GM23248 (cell line): ENCODE results near the gene FAF2. TPM values are rescaled to one million over a fixed set of nuclear protein-coding genes. Genes with fewer than 3 reads are reported as not detected.

Experiments
- DNase-seq: peaks from one replicate; pipeline ENCODE4 v3.0.0-alpha.2; 2015
- H2AFZ ChIP-seq: fragments of 200-600 bp; sonication (generic); 2 replicates; pipeline ENCODE4 v1.6.1; 2016; ENCODE audit warnings: antibody characterized with exemption
- H3F3A ChIP-seq: fragments of 200-600 bp; sonication (generic); 2 replicates; pipeline ENCODE4 v1.6.1; 2016; ENCODE audit warnings: mild to moderate bottlenecking, antibody characterized with exemption, mixed run types; ENCODE audit not compliant: insufficient read depth
- H3K27ac ChIP-seq: fragments of 200-600 bp; sonication (generic); 2 replicates; pipeline ENCODE4 v1.5.1; 2016; ENCODE audit warnings: mild to moderate bottlenecking
- H3K27me3 ChIP-seq: fragments of 200-600 bp; sonication (generic); replicated peaks from 2 replicates; pipeline ENCODE4 v1.6.1; 2016; ENCODE audit warnings: mild to moderate bottlenecking; ENCODE audit not compliant: insufficient read depth
- H3K36me3 ChIP-seq: fragments of 200-600 bp; sonication (generic); 2 replicates; pipeline ENCODE4 v1.6.1; 2016; ENCODE audit warnings: low read depth, mild to moderate bottlenecking
- H3K4me1 ChIP-seq: fragments of 200-600 bp; sonication (generic); 2 replicates; pipeline ENCODE4 v1.6.1; 2016; ENCODE audit warnings: mild to moderate bottlenecking; ENCODE audit not compliant: insufficient read depth
- H3K4me2 ChIP-seq: fragments of 200-600 bp; sonication (generic); one replicate; pipeline ENCODE4 v1.6.1; 2016; ENCODE audit warnings: mild to moderate bottlenecking; ENCODE audit not compliant: unreplicated experiment
- H3K4me3 ChIP-seq: fragments of 200-600 bp; sonication (generic); 2 replicates; pipeline ENCODE4 v1.5.1; 2016; ENCODE audit warnings: mild to moderate bottlenecking
- H3K79me2 ChIP-seq: fragments of 200-600 bp; sonication (generic); 2 replicates; pipeline ENCODE4 v1.6.1; 2016; ENCODE audit warnings: mild to moderate bottlenecking; ENCODE audit not compliant: insufficient read depth
- H3K9ac ChIP-seq: fragments of 200-600 bp; sonication (generic); 2 replicates; pipeline ENCODE4 v1.6.1; 2016; ENCODE audit warnings: mild to moderate bottlenecking
- H3K9me2 ChIP-seq: fragments of 200-600 bp; sonication (generic); 2 replicates; pipeline ENCODE4 v1.6.1; 2016; ENCODE audit warnings: mixed run types, mild to moderate bottlenecking, moderate library complexity; ENCODE audit not compliant: insufficient read depth
- H3K9me3 ChIP-seq: fragments of 200-600 bp; sonication (generic); one replicate; pipeline ENCODE4 v1.6.1; 2017; ENCODE audit warnings: low read depth
- H4K20me1 ChIP-seq: fragments of 200-600 bp; sonication (generic); 2 replicates; pipeline ENCODE4 v1.6.0; 2016; ENCODE audit not compliant: insufficient read depth
- EZH2 ChIP-seq: fragments of 200-600 bp; sonication (generic); IDR thresholded peaks from 2 replicates; pipeline ENCODE4 v1.6.1; 2018; ENCODE audit warnings: antibody characterized with exemption, mild to moderate bottlenecking; ENCODE audit not compliant: insufficient read depth, poor library complexity, severe bottlenecking
- EZH2phosphoT487 ChIP-seq: fragments of 200-600 bp; sonication (generic); IDR thresholded peaks from 2 replicates; pipeline ENCODE4 v1.6.1; 2018; ENCODE audit warnings: antibody characterized with exemption, moderate library complexity, mild to moderate bottlenecking, low read depth; ENCODE audit not compliant: insufficient read depth
- WGBS, 2 experiments: methylation state at CpG; one replicate each; pipeline ENCODE4 v1.1.6; 2015 to 2017; ENCODE audit warnings: low lambda C conversion rate in 2 of 2, low coverage in 1 of 2; ENCODE audit errors: missing lambda C conversion rate in 2 of 2; 5-methylcytosine and 5-hydroxymethylcytosine counted together
- in situ Hi-C: fragments of 300-500 bp; cut with MboI; formaldehyde crosslinking; loops from 2 replicates; pipeline ENCODE4 v1.15.0; 2020
- polyA plus RNA-seq: library from polyadenylated mRNA; unstranded; fragments of >200 nt; fragmentation: Nextera tagmentation; extraction: Ambion mirVana; gene quantifications from 2 replicates; pipeline ENCODE4 v1.2.1, GENCODE V29; 2016
- total RNA-seq: library from RNA; depleted of rRNA; stranded (reverse); fragments of >200 nt; shearing (Covaris generic); gene quantifications from 2 replicates; pipeline ENCODE4 v1.2.3, GENCODE V29; 2014

Gene FAF2
- total and polyA plus RNA-seq, 2 experiments from 2014 or later = 45.0 to 45.4 TPM

DNA sequence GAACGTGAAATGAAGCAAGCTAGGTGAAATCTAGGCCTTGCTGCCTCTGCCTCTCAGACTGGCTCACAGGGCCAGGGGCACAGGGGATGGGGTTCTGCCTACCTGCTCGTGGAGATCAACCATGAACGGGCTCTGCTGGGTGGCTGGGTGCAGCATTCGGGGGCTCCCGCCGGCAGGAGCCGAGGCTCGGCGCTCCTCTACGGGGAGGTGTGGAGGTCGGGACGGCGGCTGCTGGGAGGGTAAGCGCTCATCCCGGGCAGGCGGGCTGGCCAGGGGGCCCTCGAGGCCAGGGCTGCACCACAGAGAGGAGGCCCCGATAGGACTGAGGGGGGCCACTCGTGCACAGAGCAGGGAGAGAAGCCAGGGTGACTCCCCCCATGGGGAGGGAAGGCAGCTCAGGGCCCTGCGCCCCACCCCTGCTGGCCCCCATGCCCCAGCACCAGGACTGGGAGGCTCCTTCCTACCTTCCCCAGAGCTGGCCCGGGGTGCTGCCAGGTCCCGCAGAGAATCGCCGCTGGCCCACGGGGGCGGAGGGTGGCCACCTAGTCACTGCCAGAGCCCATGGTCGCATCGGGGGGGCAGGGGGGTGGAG, 83.8 kb downstream of the FAF2 start:
- Histone ChIP-seq H4K20me1 (no peaks in the 10 kb centered on the region), H3K4me3 (no peak overlapping the region), H3K9me3 (no peaks in the 10 kb centered on the region), H3K9ac (no peak overlapping the region), H3F3A (peaks cover 3% of the 10 kb centered on the region; the same call in 1 of the 2 replicates), H3K27me3 (no peaks in the 10 kb centered on the region), H3K9me2 (no peaks in the 10 kb centered on the region), H3K4me1 (peaks cover 4% of the 10 kb centered on the region; the same call in 1 of the 2 replicates), H2AFZ (no peak overlapping the region), H3K36me3 (no peaks in the 10 kb centered on the region), H3K79me2 (peaks cover 38% of the 10 kb centered on the region), H3K4me2 (no peak overlapping the region), H3K27ac (no peak overlapping the region)
- WGBS, 2 experiments = 87% methylated on average over 15 to 28 of the region's 28 CpGs
- in situ Hi-C loops = no loop called here
- DNase-seq = no peak
- no peak for TF ChIP-seq EZH2phosphoT487
- TF ChIP-seq EZH2 = no peak

DNA sequence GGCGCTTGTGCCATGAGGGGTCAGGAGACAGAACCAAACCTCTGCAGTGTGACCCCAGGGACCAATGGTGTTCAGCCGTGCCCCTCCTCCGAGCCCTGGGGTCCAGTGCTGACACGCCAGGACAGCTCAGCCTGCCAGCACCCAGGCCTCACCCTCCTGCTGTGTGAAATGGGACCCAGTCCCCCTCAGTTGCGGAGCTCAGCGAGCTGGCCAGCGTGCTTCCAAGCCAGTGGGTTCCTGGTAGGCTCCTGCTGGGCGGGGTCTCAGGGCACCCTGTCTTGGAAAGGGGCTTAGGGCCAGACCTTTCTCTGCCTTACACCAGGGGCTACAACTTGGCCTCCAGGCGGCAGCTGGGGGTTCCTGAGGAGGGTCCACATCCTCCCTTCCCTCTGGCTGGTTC, 84.6 kb downstream of the FAF2 start:
- Histone ChIP-seq H3K4me3 (no peak overlapping the region), H3K4me1 (peaks cover 4% of the 10 kb centered on the region; the same call in 1 of the 2 replicates), H3K27me3 (no peaks in the 10 kb centered on the region), H2AFZ (no peak overlapping the region), H3K27ac (no peak overlapping the region), H4K20me1 (no peaks in the 10 kb centered on the region), H3K9me2 (no peaks in the 10 kb centered on the region), H3K4me2 (no peak overlapping the region), H3K9me3 (no peaks in the 10 kb centered on the region), H3F3A (peaks cover 3% of the 10 kb centered on the region; the same call in 1 of the 2 replicates), H3K79me2 (peaks cover 38% of the 10 kb centered on the region), H3K36me3 (no peaks in the 10 kb centered on the region), H3K9ac (no peak overlapping the region)
- TF ChIP-seq EZH2 (no peak), EZH2phosphoT487 (no peak)
- in situ Hi-C loops = no loop called here
- no peak for DNase-seq
- 91 to 95% methylated on average over 8 of the region's 9 CpGs for WGBS, 2 experiments

DNA sequence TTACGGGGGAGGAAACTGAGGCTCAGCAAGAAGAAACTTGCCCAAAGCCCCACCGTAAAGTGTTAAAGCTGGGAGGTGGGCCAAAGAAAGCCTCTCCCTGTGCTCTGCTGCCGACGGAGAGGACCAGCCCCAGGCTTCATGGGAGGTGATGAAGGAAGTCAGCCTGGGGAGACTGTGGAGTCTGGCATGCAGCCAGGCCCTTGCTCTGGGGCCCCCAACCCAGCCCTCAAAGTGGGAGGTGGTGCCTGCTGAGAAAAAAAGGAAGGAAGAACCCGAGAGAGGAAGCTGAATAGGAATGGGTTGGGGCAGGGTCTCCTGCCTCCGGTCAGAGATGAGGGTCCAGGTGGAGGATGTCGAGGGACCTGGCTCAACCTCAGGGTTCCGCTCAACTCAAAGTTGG, 85.2 kb downstream of the FAF2 start:
- no peak for TF ChIP-seq EZH2
- TF ChIP-seq EZH2phosphoT487 = no peak
- H3K4me1 ChIP-seq = peaks cover 8% of the 10 kb centered on the region
- no peaks in the 10 kb centered on the region for H3K9me3 ChIP-seq
- H4K20me1 ChIP-seq = no peaks in the 10 kb centered on the region
- H3K4me2 ChIP-seq = no peak overlapping the region
- in situ Hi-C loops = no loop called here
- no peak overlapping the region for H3K4me3 ChIP-seq
- H3F3A ChIP-seq = peaks cover 7% of the 10 kb centered on the region
- WGBS, 2 experiments = 75 to 78% methylated on average over 8 of the region's 8 CpGs
- H3K27me3 ChIP-seq = no peaks in the 10 kb centered on the region
- no peak overlapping the region for H3K27ac ChIP-seq
- peaks cover 38% of the 10 kb centered on the region for H3K79me2 ChIP-seq
- H3K9me2 ChIP-seq = no peaks in the 10 kb centered on the region
- no peak for DNase-seq
- no peak overlapping the region for H2AFZ ChIP-seq
- H3K36me3 ChIP-seq = no peaks in the 10 kb centered on the region
- H3K9ac ChIP-seq = no peak overlapping the region

DNA sequence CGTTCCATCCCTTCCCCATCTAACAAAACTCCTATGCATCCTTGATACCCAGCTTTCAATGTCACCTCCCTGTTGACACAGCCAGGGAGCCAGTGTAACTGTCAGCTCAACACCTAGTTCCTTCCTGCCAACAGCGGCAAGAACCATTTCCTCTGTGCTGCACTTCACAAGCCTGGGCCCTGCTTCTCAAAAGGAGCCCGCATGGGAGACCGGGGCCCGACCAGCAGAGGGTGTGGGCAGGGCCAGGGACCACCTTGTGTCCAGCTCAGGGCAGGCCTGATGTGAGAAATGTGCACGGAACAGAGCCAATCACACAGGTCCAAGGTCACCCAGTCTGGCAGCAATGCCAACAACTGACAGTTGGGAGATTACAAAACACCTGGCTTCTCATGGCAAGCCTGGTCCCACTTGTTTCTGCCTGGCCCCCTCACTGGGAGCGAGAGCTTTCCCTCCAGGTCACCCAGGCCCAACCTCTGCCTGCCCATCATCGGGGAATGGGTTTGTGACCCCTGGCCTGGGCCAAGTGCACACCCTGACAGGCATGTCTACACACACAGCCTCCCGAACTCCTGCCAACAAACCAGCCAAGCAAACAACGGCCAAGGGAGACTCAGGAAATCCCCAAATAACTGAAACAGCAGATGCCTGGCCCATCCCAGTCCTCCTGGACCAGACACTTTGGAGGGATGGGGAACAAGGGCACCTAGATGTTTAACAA, 85.9 kb downstream of the FAF2 start:
- no peak for TF ChIP-seq EZH2
- no peak for TF ChIP-seq EZH2phosphoT487
- no peaks in the 10 kb centered on the region for H4K20me1 ChIP-seq
- H3K36me3 ChIP-seq = no peaks in the 10 kb centered on the region
- H3K4me1 ChIP-seq = peaks cover 11% of the 10 kb centered on the region
- no peak overlapping the region for H3K4me2 ChIP-seq
- peaks cover 38% of the 10 kb centered on the region for H3K79me2 ChIP-seq
- no peak overlapping the region for H2AFZ ChIP-seq
- H3K4me3 ChIP-seq = no peak overlapping the region
- H3F3A ChIP-seq = peaks cover 11% of the 10 kb centered on the region
- no peaks in the 10 kb centered on the region for H3K9me3 ChIP-seq
- H3K9me2 ChIP-seq = no peaks in the 10 kb centered on the region
- H3K9ac ChIP-seq = no peak overlapping the region
- peak; percentile 32 for DNase-seq
- in situ Hi-C loops = no loop called here
- H3K27ac ChIP-seq = no peak overlapping the region
- H3K27me3 ChIP-seq = no peaks in the 10 kb centered on the region
- 46 to 47% methylated on average over 10 of the region's 10 CpGs for WGBS, 2 experiments
